HG03045 (cell line): ENCODE measurements around the gene TMEM59.
"Not testable (repeated sequence)": the region's sequence is repeated elsewhere in the genome, so short reads cannot be mapped to it uniquely, and the experiment has no call there.

Experiments used
- ATAC-seq: cut with Tn5 transposase; IDR thresholded peaks from one replicate; pipeline ENCODE4 v1.9.1; 2021; ENCODE audit warnings: mild to moderate bottlenecking, moderate library complexity; ENCODE audit not compliant: unreplicated experiment

TMEM59 gene

GRCh38 chr1:54013393-54014008 is 39.5 kb downstream of the TMEM59 start:
- no peak for ATAC-seq

DNA sequence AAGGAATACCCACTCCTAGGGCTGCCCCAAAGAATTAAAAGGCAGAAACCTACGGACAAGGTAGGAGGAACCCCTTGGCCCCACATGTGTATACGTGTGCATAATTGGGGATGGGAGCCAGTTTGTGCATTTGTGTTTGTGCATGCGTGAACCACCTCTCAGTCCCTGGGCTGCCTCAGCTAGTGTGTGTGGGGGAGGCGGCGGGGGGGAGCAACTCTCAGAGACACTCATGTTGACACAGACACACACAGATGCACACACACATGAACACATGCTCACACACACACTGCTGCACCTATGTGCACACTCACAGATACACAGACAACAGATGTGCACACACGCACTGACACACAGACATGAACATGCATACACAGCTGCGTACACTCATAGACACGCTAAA is 40.1 kb downstream of the TMEM59 start:
- no peak for ATAC-seq

- ATAC-seq = no peak
These were observed 41.0 kb downstream of the TMEM59 start for GRCh38 chr1:54012008-54012325.

DNA sequence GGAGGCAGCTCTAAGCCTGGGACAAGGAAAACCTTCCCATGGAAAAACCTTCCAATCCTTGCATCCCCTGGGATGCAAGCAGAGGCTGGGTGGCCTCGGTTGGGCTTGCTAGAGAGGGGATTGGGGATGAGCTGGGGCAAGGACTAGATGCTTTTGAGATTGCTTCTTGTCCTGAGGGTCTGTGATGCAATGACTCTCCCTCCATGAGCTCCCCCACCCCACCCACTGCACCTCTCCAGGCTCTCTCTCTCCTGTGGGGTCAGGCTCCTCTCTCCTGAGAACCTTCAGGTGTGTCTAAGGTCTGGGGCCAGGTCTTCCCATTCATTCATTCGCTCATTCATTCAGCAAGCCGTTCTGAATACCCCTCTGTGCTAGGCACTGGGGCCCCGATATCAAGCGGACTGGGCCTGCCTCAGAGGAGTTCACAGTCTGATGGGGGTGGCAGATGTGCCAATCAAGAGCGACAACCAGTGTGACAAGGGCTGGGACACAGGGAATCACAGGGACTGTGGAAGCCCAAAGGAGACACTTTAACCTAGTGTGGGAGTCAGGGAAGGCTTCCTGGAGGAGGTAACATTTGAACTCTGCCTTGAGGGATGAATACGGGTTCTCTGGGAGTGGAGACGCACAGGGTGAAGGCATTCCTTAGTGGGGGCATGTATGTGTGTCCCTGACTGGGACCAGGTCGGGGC is 41.5 kb downstream of the TMEM59 start:
- no peak for ATAC-seq

DNA sequence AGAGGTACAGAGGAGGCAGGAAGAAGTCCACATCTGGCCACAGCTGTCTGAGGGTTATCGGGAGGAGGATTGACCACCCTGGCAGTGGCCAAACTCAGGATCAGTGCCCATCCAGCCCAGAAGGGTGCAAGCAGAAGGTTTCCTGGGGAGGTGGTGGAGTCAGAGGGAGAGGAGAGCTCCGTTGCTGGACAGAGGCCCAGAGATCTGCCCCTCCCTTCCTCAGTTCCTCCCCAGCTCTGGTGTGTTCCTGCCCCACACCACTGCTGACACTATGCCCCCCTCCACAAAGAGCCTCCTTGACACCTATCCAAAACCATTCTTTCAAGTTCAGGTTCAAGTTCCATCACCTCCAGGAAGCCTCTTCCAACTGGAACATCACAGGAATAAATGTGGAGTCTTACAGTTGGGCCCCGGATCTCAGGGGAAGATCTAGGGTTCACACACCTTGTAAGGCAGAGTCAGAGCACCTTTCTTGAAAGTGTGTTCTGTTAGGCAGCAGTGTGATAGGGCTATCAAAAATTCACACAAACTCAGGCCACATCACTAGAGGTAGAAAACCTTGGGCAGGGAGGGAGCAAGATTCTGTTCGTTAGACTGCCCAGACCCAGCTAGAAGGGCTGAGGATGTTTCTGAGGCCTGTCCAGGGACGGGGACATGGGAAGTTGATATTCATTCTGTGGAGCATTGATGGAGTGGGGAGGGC is 42.4 kb downstream of the TMEM59 start:
- ATAC-seq = no peak

DNA sequence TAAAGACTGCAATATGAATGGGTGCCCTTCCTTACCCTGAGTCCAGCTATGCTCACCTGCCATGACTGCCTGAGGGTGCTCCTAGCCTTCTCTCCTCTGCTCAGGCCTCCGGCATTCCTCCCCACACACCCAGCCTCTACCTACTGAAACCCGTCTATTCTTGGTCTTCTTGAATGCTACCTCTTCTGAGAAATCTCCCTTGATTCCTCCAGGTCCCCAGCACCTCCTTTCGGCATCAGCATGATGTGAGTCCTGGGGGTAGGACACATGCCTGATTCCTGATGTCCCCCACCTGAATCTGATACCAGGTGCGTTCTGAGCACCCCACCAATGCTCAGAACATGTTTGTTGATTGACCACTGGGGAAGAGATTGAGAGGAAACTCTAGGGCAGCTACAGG is 43.6 kb downstream of the TMEM59 start:
- ATAC-seq = no peak

DNA sequence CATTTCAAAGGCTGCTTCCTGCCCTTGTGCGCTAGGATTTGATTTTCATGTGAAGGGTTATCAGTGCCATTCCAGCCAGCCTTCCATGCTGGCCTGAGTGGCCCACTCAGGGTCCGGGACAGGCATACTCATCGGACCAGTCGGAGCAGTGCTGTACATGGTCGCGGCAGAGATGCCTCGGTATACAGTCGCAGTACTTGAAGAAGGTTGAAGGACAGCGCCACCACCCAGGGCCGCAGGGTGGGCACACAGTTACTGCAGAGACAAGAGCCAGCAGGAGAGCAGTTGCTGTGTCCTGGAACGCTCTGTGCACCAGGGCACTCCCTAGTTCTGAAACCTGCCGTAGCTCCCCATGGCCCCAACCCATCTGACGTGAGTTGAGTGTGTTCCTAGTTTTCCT is 44.1 kb downstream of the TMEM59 start:
- no peak for ATAC-seq

DNA sequence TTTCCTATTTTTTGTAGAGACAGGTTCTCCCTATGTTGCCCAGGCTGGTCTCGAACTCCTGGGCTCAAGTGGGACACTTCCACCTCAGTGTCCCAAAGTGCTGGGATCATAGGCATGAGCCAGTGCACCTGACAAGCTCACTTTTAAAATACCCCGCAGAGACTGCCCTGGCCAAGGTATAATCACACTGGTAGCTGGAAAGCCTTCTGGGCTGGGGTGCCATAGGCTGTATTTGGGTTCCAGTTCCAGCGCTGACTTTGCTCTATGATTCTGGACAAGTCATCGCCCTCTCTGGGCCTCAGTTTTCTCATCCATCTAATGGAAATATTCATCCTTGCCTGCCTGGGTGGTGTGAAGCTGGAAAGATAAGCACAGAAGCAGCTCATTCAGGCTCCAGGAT is 45.4 kb downstream of the TMEM59 start:
- ATAC-seq = no peak

GRCh38 chr1:54006508-54006907 is 46.5 kb downstream of the TMEM59 start:
- ATAC-seq = no peak

GRCh38 chr1:54004481-54005049 is 48.4 kb downstream of the TMEM59 start:
- ATAC-seq = no peak

- ATAC-seq = not testable (repeated sequence)
These were observed 49.1 kb downstream of the TMEM59 start for GRCh38 chr1:54003750-54004480.

DNA sequence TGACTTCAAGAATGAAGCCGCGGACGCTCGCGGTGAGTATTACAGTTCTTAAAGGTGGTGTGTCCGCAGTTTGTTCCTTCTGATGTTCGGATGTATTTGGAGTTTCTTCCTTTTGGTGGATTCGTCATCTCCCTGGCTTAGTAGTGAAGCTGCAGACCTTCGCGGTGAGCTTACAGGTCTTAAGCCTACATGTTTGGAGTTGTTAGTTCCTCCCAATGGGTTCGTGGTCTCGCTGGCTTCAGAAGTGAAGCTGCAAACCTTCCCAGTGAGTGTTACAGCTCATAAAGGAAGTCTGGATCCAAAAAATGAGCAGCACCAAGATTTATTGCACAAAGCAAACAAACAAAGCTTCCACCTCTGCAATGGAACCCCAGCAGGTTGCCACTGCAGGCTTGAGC is 49.8 kb downstream of the TMEM59 start:
- ATAC-seq = no peak

DNA sequence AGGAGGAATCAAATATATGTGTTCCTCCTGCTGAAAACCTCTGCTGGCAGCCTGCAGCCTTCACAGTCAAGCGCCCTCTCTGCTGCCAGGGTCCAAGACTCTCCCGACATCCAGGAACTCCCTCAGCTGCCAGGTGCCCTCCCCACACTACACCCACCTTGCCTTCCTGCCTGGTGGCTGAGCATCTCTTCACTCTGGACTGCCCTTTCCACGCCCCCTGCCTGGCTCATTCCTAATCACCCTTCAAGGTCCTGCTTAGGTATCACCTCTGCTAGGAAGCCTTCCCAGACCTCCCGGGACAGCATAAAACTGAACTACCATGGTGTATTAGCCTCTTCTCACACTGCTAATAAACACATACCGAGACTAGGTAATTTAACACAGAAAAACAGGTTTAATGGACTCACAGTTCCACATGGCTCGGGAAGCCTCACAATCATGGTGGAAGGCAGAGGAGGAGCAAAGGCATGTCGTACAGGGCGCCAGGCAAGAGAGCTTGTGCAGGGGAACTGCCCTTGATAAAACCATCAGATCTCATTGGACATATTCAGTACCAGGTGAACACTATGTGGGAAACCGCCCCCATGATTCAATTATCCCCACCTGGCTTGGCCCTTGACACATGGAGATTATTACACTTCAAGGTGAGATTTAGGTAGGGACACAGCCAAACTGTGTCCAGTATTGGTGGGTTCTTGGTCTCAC is 50.3 kb downstream of the TMEM59 start:
- no peak for ATAC-seq

- ATAC-seq = no peak
These were observed 51.4 kb downstream of the TMEM59 start for GRCh38 chr1:54001591-54001990.

- no peak for ATAC-seq
These were observed 53.1 kb downstream of the TMEM59 start for GRCh38 chr1:53999920-54000319.

DNA sequence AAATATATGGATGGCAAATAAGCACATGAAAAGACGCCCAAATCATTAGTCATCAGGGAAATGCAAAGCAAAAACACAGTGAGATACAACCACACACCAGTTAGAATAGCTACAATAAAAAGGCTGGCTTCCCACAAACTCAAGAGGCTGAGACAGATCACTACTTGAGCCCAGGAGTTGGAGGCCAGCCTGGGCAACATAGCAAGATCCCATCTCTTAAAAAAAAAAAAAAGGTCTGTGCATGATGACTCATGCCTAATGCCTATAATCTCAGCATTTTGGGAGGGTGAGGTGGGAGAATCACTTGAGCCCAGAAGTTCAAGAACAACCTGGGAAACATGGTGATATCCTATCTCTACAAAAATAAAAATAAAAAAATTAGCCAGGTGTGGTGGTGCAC is 54.8 kb downstream of the TMEM59 start:
- ATAC-seq = no peak

DNA sequence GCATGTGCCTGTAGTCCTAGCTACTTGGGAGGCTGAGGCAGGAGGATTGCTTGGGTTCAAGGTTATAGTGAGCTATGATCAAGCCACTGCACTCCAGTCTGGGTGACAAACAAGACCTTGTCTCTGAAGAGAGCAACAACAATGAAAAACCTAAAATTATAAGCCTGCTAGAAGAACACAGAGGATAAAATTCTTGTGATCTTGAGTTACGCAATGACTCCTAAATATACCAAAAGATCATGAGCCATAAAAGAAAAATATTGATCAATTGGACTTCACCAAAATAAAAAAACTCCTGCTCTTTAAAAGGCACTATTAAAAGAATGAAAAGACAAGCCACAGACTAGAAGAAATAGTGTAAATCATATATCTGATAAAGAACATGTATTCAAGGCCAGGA is 57.3 kb downstream of the TMEM59 start:
- ATAC-seq = no peak

GRCh38 chr1:53994516-53994915 is 58.5 kb downstream of the TMEM59 start:
- ATAC-seq = not testable (repeated sequence)

DNA sequence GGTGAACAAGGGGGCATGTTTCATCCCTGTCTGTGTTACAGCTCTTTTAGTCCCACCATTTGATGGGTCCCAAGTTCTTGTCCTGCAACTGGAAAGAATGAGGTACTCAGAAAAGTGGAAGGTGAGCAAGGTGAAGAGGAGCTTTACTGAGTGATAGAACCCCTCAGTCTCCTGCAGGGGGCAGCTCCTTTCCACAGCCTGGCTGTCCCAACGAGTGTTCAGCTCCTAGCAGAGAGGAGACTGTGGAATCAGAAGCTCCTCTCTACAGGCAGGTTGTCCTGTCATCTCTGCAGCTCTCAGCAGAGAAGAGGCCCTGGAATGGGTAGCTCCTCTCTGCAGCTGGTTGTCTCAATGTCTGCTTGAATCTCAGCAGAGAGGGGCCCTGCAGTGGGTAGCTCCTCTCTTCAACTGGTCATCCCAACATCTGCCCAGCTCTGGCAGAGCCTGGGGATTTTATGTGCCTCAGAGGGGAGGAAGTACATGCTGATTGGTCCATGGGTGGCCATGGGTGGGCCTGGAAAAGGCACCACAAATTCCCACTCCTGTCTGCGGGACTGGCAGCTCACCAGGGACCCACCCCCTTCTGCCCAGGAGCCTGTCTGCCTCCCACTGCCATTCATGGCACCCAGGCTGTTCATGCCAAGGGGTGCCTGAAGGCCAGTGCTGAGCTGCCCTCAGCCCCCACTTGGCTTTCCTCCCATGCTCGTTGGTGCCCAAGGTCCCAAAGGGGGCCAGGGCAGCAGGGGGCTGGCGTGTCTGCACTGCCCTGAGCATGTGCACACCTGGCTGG is 60.7 kb downstream of the TMEM59 start:
- no peak for ATAC-seq

DNA sequence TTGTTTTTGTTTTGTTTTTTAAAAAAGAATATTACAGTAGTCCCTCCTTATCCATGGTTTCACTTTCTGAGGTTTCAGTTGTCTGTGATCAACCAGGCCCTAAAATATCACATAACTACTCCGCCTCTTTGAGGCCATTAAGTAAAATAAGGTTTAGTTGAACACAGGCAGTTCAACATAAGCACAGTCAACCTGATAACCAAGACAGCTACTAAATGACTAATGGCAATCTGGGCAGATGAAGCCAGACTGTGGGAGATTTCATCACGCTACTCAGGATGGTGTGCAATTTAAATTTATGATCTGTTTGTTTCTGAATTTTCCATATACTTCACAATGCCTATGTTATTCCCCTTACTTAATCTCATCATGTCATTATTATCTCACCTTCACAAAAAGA is 65.1 kb downstream of the TMEM59 start:
- ATAC-seq = no peak
